H1 (cell line): ENCODE measurements around the gene MARK3. TPM values are rescaled to one million over a fixed set of nuclear protein-coding genes. Genes with fewer than 3 reads are reported as not detected.

Experiments
- BRCA1 ChIP-seq: IDR thresholded peaks from 2 replicates; pipeline ENCODE4 v1.6.1; 2012; ENCODE audit warnings: low read depth, low read length, improper control_type of control experiment
- CEBPB ChIP-seq: IDR thresholded peaks from 2 replicates; pipeline ENCODE4 v1.6.1; 2012; ENCODE audit warnings: low read depth, low read length
- CTBP2 ChIP-seq: IDR thresholded peaks from 2 replicates; pipeline ENCODE4 v1.7.0; 2011; ENCODE audit warnings: borderline replicate concordance, mild to moderate bottlenecking, moderate library complexity, mixed read lengths, low read length; ENCODE audit not compliant: insufficient read depth, insufficient read length
- EP300 ChIP-seq, 2 experiments: IDR thresholded peaks; 1 replicate in 1 of 2; 2 replicates in 1 of 2; pipeline ENCODE4 v1.6.1; 2011 to 2012; ENCODE audit warnings: low read depth in 2 of 2, low read length in 2 of 2, mild to moderate bottlenecking in 2 of 2, borderline replicate concordance in 1 of 2, inconsistent platforms in 1 of 2, moderate library complexity in 1 of 2
- HDAC2 ChIP-seq, 2 experiments: fragments of 300-600 bp in 1 of 2; sonication (generic) in 1 of 2; IDR thresholded peaks; 2 replicates each; pipeline ENCODE4 v1.6.1; 2011 to 2012; ENCODE audit warnings: low read depth in 2 of 2, low read length in 2 of 2, mild to moderate bottlenecking in 2 of 2, moderate library complexity in 2 of 2, borderline replicate concordance in 1 of 2, inconsistent platforms in 1 of 2
- HDAC6 ChIP-seq: IDR thresholded peaks from one replicate; pipeline ENCODE4 v1.7.1; 2012; ENCODE audit warnings: low read depth, mild to moderate bottlenecking, inconsistent platforms, low read length, moderate library complexity
- POU5F1 ChIP-seq: IDR thresholded peaks from 2 replicates; pipeline ENCODE4 v1.6.1; 2011; ENCODE audit warnings: low read depth, mild to moderate bottlenecking, low read length, moderate library complexity
- RBBP5 ChIP-seq: IDR thresholded peaks from 2 replicates; pipeline ENCODE4 v1.7.1; 2012; ENCODE audit warnings: low read depth, mild to moderate bottlenecking, inconsistent platforms, low read length, moderate library complexity, borderline replicate concordance
- RNF2 ChIP-seq: fragments of 200-900, 300-1000 bp; sonication (generic); IDR thresholded peaks from 2 replicates; pipeline ENCODE4 v1.7.1; 2016; ENCODE audit warnings: borderline replicate concordance, low read depth, mild to moderate bottlenecking, antibody characterized with exemption, low read length; ENCODE audit not compliant: poor library complexity, severe bottlenecking; ENCODE audit errors: missing control alignments
- TEAD4 ChIP-seq: IDR thresholded peaks from 2 replicates; pipeline ENCODE4 v1.6.1; 2012; ENCODE audit warnings: low read depth, low read length, inconsistent platforms, mixed read lengths
- polyA plus RNA-seq, 7 experiments: library from polyadenylated mRNA; depleted of rRNA in 3 of 7; stranded (reverse) in 5 of 7; unstranded in 2 of 7; fragments of >200 nt in 5 of 7; fragments of 200-250 nt in 2 of 7; gene quantifications; 1 replicate in 5 of 7; 2 replicates in 1 of 7; 4 replicates in 1 of 7; pipeline versions ENCODE4 v1.2.1 to v1.2.3, GENCODE V29; 2011 to 2013; ENCODE audit warnings: missing spikeins in 2 of 7, mixed read lengths in 2 of 7
- total RNA-seq: library from RNA; stranded (reverse); fragmentation: NEBNext Ultra II Directional; extraction: Animal tissue kit (Norgen Biotek cat#: 25700); gene quantifications from 2 replicates; pipeline ENCODE4 v1.2.1, GENCODE V29; 2021
- TF ChIP-seq, protein P1 (sequence below): fragments of 300-600 bp; sonication (generic); IDR thresholded peaks from 2 replicates; pipeline ENCODE4 v1.7.1; 2012; ENCODE audit warnings: low read length, moderate library complexity, mild to moderate bottlenecking, inconsistent platforms; ENCODE audit not compliant: insufficient replicate concordance

Gene MARK3
- total and polyA plus RNA-seq, 2 of the 8 experiments (the other 6 are each of a cell fraction or from before 2014, with no cell fraction given): 39.4 to 76.9 TPM

GRCh38 chr14:103476631-103477030 lies 91.4 kb downstream of the MARK3 start (continued):
- TF ChIP-seq, protein P1, sequence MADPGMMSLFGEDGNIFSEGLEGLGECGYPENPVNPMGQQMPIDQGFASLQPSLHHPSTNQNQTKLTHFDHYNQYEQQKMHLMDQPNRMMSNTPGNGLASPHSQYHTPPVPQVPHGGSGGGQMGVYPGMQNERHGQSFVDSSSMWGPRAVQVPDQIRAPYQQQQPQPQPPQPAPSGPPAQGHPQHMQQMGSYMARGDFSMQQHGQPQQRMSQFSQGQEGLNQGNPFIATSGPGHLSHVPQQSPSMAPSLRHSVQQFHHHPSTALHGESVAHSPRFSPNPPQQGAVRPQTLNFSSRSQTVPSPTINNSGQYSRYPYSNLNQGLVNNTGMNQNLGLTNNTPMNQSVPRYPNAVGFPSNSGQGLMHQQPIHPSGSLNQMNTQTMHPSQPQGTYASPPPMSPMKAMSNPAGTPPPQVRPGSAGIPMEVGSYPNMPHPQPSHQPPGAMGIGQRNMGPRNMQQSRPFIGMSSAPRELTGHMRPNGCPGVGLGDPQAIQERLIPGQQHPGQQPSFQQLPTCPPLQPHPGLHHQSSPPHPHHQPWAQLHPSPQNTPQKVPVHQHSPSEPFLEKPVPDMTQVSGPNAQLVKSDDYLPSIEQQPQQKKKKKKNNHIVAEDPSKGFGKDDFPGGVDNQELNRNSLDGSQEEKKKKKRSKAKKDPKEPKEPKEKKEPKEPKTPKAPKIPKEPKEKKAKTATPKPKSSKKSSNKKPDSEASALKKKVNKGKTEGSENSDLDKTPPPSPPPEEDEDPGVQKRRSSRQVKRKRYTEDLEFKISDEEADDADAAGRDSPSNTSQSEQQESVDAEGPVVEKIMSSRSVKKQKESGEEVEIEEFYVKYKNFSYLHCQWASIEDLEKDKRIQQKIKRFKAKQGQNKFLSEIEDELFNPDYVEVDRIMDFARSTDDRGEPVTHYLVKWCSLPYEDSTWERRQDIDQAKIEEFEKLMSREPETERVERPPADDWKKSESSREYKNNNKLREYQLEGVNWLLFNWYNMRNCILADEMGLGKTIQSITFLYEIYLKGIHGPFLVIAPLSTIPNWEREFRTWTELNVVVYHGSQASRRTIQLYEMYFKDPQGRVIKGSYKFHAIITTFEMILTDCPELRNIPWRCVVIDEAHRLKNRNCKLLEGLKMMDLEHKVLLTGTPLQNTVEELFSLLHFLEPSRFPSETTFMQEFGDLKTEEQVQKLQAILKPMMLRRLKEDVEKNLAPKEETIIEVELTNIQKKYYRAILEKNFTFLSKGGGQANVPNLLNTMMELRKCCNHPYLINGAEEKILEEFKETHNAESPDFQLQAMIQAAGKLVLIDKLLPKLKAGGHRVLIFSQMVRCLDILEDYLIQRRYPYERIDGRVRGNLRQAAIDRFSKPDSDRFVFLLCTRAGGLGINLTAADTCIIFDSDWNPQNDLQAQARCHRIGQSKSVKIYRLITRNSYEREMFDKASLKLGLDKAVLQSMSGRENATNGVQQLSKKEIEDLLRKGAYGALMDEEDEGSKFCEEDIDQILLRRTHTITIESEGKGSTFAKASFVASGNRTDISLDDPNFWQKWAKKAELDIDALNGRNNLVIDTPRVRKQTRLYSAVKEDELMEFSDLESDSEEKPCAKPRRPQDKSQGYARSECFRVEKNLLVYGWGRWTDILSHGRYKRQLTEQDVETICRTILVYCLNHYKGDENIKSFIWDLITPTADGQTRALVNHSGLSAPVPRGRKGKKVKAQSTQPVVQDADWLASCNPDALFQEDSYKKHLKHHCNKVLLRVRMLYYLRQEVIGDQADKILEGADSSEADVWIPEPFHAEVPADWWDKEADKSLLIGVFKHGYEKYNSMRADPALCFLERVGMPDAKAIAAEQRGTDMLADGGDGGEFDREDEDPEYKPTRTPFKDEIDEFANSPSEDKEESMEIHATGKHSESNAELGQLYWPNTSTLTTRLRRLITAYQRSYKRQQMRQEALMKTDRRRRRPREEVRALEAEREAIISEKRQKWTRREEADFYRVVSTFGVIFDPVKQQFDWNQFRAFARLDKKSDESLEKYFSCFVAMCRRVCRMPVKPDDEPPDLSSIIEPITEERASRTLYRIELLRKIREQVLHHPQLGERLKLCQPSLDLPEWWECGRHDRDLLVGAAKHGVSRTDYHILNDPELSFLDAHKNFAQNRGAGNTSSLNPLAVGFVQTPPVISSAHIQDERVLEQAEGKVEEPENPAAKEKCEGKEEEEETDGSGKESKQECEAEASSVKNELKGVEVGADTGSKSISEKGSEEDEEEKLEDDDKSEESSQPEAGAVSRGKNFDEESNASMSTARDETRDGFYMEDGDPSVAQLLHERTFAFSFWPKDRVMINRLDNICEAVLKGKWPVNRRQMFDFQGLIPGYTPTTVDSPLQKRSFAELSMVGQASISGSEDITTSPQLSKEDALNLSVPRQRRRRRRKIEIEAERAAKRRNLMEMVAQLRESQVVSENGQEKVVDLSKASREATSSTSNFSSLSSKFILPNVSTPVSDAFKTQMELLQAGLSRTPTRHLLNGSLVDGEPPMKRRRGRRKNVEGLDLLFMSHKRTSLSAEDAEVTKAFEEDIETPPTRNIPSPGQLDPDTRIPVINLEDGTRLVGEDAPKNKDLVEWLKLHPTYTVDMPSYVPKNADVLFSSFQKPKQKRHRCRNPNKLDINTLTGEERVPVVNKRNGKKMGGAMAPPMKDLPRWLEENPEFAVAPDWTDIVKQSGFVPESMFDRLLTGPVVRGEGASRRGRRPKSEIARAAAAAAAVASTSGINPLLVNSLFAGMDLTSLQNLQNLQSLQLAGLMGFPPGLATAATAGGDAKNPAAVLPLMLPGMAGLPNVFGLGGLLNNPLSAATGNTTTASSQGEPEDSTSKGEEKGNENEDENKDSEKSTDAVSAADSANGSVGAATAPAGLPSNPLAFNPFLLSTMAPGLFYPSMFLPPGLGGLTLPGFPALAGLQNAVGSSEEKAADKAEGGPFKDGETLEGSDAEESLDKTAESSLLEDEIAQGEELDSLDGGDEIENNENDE: no peak
- TF ChIP-seq POU5F1 (no peak), CEBPB (no peak), HDAC2 (IDR thresholded peaks at IDR 0.05; ENCODE audit: borderline replicate concordance in 1 of 2, low read depth in 2 of 2, low read length in 2 of 2) (no peak), HDAC6 (no peak), BRCA1 (no peak), CTBP2 (no peak), RNF2 (no peak), RBBP5 (no peak), EP300 (IDR thresholded peaks at IDR 0.05; ENCODE audit: borderline replicate concordance in 1 of 2, low read depth in 2 of 2, low read length in 2 of 2) (no peak), TEAD4 (no peak)
